Ishikawa (cell line): ENCODE results near the gene CALHM3.

Experiments
- CEBPB ChIP-seq: IDR thresholded peaks from 2 replicates; pipeline ENCODE4 v1.6.1; 2012
- NFIC ChIP-seq: IDR thresholded peaks from 2 replicates; pipeline ENCODE4 v1.6.1; 2012
- TAF1 ChIP-seq: IDR thresholded peaks from 2 replicates; pipeline ENCODE4 v1.6.1; 2012; ENCODE audit warnings: low read depth, mild to moderate bottlenecking
- YY1 ChIP-seq: IDR thresholded peaks from 2 replicates; pipeline ENCODE4 v1.6.1; 2012; ENCODE audit warnings: low read depth
- TF ChIP-seq, protein P1 (sequence below): IDR thresholded peaks from 2 replicates; pipeline ENCODE4 v1.6.1; 2012
- TF ChIP-seq, protein P2 (sequence below): IDR thresholded peaks from 2 replicates; pipeline ENCODE4 v1.6.1; 2012; ENCODE audit warnings: low read depth, mild to moderate bottlenecking

DNA sequence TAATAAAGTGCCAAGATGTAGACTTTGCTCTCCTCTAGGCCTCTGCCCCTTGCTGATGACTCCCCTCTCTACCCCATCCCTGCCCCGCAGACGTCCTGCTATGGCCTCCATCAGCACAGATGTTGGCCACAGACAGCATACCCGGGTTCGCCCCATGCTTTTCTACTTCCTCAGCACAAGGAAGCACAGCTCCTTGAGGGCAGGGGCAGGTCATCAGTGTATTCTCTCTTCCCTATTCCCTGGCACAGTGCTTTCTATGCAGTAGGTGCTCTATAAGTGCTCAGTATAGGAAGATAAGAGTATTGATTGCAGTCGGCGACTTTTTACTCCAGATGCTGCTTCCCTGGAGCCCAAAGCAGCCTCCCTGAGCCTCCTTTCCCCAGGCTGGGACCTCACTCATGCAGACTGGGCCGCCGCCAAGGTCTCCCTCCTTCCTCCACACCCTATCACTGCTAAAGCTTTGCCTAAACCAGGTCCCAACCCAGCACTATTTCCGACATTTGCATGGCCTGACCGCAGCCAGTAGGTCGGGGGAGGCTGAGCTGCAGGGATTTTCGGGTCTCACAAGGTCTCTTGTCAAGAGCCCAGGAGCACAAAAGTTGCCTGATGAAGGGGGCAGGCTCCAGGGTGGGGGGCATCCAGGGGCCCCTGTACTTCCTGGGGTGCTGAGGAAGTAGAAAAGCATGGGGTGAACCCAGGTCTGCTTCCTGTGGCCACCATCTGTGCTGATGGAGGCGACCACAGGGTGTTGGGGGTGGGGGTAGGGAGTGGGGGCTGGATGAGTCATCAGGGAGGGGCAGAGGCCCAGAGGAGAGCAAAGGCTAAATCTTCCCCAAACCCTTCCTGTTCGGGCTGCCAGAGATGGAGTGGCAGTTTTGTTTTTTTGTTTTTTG, 8.0 kb downstream of the CALHM3 start:
- TF ChIP-seq NFIC = no peak
- TF ChIP-seq YY1 = no peak
- TF ChIP-seq, protein P1, sequence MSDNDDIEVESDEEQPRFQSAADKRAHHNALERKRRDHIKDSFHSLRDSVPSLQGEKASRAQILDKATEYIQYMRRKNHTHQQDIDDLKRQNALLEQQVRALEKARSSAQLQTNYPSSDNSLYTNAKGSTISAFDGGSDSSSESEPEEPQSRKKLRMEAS = no peak
- TF ChIP-seq CEBPB = no peak
- TF ChIP-seq, protein P2, sequence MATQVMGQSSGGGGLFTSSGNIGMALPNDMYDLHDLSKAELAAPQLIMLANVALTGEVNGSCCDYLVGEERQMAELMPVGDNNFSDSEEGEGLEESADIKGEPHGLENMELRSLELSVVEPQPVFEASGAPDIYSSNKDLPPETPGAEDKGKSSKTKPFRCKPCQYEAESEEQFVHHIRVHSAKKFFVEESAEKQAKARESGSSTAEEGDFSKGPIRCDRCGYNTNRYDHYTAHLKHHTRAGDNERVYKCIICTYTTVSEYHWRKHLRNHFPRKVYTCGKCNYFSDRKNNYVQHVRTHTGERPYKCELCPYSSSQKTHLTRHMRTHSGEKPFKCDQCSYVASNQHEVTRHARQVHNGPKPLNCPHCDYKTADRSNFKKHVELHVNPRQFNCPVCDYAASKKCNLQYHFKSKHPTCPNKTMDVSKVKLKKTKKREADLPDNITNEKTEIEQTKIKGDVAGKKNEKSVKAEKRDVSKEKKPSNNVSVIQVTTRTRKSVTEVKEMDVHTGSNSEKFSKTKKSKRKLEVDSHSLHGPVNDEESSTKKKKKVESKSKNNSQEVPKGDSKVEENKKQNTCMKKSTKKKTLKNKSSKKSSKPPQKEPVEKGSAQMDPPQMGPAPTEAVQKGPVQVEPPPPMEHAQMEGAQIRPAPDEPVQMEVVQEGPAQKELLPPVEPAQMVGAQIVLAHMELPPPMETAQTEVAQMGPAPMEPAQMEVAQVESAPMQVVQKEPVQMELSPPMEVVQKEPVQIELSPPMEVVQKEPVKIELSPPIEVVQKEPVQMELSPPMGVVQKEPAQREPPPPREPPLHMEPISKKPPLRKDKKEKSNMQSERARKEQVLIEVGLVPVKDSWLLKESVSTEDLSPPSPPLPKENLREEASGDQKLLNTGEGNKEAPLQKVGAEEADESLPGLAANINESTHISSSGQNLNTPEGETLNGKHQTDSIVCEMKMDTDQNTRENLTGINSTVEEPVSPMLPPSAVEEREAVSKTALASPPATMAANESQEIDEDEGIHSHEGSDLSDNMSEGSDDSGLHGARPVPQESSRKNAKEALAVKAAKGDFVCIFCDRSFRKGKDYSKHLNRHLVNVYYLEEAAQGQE = no peak
- TF ChIP-seq TAF1 = no peak
